GM21737 (cell line): ENCODE data around the gene GYPC.
"Not testable (repeated sequence)": the region's sequence is repeated elsewhere in the genome, so short reads cannot be mapped to it uniquely, and the experiment has no call there.

ENCODE experiments used
- ATAC-seq: cut with Tn5 transposase; IDR thresholded peaks from one replicate; pipeline ENCODE4 v1.9.1; 2021; ENCODE audit warnings: mild to moderate bottlenecking, moderate library complexity; ENCODE audit not compliant: unreplicated experiment

GYPC gene

DNA sequence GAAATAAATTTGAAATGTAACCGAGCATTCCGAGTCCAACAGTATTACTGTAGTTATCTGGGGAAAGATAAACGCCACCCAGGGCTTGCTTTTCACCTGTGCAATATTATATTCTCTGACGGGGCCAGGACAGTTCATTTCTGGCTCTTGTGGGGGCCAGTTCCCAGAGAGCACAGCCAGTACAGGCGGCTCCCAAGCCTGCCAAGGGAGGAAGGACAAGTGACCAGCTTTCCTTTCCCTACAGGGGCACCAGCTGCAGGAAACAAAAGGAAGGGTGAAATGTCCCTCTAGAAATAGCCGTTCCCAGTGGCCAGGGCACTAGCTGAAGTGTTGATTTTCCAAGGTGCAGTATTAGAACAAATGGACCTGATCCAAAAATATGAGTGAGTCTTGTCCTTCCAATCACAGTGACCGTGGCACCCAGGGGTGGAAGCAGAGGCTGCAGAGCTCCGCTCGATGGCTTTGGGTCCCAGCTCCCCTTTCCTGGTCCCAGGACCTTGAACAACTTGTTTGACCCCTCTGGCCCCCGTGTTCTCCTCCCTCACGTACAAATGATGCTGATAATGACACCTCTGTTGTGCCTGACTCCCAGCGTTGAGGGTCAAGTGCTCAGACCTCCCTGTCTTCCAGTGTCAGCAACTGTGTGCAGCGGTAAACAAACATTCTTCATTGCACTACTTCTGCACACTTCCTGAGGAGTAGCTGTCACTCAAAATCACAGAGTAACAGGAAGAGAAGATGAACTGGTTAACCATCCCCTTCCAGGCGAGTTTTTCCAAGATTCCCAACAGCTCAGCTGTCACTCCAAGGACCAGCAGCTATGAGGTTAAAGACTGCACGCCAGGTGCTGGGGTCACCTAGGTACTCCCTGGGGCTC lies 40.9 kb downstream of the GYPC start:
- ATAC-seq: no peak

GRCh38 chr2:126698376-126698775 lies 42.4 kb downstream of the GYPC start:
- no peak for ATAC-seq

DNA sequence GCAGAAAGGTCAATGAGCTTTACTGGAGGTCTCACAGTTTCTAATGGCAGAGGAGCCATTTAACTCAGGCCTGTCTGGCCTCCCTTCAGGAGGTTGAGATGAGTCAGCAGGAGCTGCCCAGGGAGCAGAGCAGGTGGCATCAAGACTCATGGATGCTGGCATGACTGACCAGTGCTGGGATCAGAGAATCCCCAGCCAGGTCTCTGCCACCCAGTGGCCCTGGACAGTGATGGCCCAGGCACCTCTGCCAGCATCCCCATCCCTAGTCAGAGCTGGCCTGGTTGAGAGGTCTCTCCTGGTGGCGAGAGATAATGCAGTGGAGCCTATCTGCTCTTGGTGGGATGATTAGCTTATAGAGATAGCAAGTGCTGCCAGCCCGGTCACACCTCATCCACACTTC lies 43.1 kb downstream of the GYPC start:
- no peak for ATAC-seq

GRCh38 chr2:126699716-126700581 lies 44.0 kb downstream of the GYPC start:
- no peak for ATAC-seq

DNA sequence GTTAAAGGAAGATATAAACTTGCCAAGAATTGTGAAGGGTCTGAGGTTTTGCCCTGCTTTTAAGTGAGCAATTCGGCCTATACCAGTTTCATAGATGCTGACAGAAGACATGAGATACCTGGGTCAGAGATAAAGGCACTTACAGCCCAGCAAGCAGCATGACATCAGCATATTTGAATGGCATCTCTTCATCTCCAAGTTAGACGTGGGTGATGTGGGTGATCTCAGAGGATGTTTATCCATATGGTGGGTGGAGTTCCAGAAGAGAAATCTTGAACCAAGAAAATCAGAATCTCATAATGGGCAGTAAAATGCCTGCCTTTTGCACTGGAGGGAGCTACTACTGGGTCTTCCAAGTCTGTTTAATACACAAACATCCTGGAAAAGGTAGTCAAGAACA lies 44.7 kb downstream of the GYPC start:
- no peak for ATAC-seq

DNA sequence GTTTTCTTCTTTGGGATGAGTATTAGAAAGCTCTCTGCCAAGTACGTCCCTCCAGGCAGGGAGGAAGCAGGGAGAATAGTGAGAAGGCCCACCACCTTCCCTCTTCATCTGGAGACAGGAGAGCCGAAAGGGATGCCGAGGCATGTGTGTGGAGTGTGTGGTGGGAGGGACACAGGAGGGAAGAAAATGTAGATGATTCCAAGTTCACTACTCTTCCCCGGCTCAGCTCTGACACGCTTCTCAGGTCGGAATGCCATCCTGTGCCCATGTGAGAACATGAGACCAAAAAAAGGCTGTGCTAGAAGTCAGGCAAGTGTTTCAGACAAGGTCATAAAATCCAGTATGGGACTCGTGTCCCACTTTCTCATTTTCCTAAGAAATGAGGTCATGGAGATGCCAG lies 47.4 kb downstream of the GYPC start:
- no peak for ATAC-seq

GRCh38 chr2:126704434-126705160 lies 48.6 kb downstream of the GYPC start:
- ATAC-seq: no peak

- no peak for ATAC-seq
Observed at GRCh38 chr2:126707191-126707590, 51.2 kb downstream of the GYPC start.

DNA sequence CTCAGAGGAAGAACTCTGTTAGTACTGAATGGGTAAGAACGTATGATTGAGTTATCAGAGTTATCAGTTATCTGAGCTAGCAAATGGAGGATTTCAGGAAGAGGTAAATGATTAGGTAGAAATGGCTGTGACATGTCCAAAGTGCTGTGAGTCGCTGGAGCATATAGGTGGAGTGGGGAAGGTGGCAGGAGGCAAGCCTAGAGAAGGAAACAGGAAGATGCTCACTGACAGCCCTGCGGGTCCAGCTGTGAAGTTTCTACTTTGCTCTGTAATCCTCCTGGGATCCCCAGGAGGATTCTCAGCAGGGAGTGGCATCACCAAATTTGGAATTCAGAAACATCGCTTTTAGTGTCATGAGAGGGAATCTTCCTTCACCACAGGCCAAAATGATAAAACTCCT lies 52.0 kb downstream of the GYPC start:
- ATAC-seq: no peak

DNA sequence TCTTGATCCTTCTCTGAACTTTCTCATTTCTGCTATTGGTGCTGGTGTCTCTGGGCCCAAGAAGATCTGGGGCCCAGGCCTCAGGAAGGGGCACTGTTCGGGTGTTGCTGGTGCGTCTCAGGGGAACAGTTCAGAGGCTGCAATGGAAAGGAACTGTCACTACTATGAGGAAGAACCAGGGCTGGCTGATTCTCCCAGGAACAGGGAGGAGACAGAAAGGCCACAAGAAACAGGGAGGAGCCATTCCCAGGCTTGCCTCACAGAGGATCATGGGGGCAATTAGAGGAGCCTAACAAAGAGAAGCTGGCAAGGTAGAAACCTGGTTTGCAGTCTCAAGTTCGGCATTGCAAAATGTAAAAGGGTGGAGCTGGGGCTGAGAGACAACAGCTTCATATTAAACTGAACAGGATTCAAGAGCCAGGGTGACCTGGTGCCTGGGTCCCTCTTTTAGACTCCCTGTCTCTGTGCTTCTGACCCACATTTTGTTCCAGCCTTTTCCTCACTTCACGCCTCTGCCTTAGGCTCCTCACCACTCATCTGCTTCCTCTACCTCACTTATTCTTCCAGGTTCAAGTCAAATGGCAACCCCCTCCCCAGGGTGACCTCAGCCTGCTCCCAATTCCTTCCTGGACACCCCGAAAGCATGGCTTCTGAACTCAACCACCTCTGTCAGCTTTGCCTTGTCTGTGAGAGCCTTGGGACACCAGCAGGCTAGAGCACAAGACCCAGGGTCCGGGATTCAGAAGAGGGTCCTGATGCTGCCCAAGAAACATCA lies 58.4 kb downstream of the GYPC start:
- no peak for ATAC-seq

DNA sequence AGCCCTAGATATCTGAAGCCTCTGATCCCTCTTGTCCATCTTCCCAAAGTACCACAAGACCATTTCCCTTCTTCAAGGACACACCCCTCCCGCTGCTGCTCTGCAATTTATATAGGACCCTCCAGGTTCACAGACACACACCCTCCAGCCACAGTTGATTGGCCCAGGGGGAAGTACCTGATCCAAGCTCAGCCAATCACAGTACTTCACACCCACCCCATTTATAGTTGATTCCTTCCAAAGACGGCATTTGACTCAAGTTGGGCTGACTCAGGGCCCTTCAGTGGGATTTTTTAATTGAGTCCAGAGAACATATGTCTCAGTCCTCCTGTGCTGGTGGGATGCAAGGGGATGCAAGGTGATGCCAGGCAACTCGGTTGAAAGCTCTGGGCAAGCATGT lies 59.2 kb downstream of the GYPC start:
- no peak for ATAC-seq

- no peak for ATAC-seq
Observed at GRCh38 chr2:126715576-126716406, 59.8 kb downstream of the GYPC start.

DNA sequence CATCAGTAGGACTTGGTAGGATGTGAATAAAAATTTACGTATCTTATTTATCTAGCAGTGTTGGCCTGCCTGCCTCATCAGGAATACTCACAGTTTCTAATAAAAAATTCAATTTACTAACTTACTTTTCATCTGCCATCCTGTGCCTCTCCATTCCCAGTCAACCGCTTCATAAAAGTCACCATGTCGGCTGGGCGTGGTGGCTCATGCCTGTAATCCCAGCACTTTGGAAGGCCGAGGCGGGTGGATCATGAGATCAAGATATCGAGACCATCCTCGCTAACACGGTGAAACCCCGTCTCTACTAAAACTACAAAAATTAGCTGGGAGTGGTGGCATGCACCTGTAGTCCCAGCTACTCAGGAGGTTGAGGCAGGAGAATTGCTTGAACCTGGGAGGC lies 61.3 kb downstream of the GYPC start:
- not testable (repeated sequence) for ATAC-seq

GRCh38 chr2:126717928-126718327 lies 62.0 kb downstream of the GYPC start:
- ATAC-seq: no peak

DNA sequence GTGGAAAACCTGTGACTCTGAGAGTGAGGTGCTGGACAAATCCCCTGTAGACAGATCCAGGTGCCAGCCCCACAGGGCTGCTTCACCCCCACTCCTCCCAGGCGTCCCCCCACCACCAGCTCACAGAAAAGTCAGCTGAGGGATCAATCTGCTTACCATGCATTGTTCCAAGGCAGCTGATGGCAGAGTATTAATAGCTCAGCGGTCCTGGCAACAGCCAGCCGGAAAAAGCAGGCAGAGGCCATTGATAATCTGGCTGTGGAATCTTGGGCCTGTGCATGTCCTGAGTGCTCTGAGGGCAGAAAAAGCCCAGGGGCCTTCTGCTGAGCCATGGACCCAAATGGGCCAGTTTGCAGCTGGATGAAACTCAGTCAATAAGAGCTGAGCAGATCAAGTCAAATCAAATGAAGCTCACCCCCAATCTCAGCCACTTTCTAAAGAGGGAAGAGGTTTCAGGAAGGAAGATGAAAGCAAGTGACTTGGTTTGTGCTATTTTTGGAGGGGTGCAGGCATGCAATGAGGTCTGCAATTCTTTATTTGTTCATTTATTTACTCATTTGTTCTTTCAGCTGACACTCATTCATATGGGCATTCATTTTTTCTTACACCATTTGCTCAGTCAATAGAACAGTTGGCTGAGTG lies 63.4 kb downstream of the GYPC start:
- ATAC-seq: no peak

- no peak for ATAC-seq
Observed at GRCh38 chr2:126719833-126720351, 63.9 kb downstream of the GYPC start.

DNA sequence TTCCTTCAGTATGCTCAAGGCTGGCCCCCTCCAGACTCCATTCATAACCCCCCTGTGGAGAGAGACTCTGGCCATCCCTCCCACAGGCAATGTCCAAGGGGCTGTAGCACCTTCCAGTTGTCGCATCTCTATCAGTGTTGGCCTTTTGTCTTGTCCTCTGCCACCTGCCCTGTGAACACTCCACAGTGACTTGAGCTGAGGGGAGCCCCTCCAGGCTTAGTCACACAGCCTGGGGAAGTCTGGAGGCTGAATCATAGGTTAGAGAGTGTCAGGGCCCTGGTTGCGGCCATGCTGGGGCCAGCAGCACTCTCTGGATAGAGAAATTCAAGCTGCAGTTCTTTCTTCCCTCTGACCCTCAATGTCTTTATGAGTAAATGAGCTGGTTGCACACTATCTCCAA lies 64.7 kb downstream of the GYPC start:
- no peak for ATAC-seq

DNA sequence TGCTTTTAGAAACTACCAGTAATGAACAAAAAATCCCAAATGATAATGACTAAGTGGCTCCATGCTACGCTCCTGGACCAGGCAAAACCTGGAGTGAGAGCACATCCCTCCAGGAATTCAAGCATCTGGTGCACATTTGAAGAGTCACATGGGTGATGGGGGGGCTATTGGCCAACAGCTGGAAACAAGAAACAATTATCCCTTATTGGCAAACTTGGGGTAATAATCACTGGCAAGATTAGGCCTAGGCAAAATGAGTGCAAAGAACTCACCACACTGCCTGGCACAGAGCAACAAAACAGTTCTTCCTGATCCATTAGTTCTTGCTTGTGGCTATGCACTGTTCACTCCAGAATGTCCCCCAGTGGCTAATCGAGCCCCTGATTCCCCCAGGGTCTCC lies 66.1 kb downstream of the GYPC start:
- no peak for ATAC-seq

- ATAC-seq: no peak
Observed at GRCh38 chr2:126722546-126722945, 66.6 kb downstream of the GYPC start.
